K562 (cell line): ENCODE data around the gene GLIS2. TPM values are rescaled to one million over a fixed set of nuclear protein-coding genes. Genes with fewer than 3 reads are reported as not detected.

ENCODE experiments used
- BCOR ChIP-seq: fragments of 450-650 bp; IDR thresholded peaks from 2 replicates; pipeline ENCODE4 v1.6.1; 2016
- CAMTA2 ChIP-seq: fragments of 250-450 bp; sonication (Bioruptor Pico); conservative IDR thresholded peaks from 2 replicates; pipeline ENCODE4 v1.5.1; 2022
- CBX2 ChIP-seq: fragments of 200-600 bp; sonication (generic); IDR thresholded peaks from one replicate; pipeline ENCODE4 v1.6.1; 2012; ENCODE audit warnings: mild to moderate bottlenecking, low read length, inconsistent platforms; ENCODE audit not compliant: insufficient read depth, poor library complexity, severe bottlenecking
- CBX8 ChIP-seq: fragments of 200-600 bp; sonication (generic); IDR thresholded peaks from 2 replicates; pipeline ENCODE4 v1.6.1; 2012; ENCODE audit warnings: borderline replicate concordance, mixed run types, low read depth, mild to moderate bottlenecking, moderate library complexity, mixed read lengths, low read length, control low read depth, inconsistent platforms; ENCODE audit not compliant: poor library complexity, severe bottlenecking; ENCODE audit errors: extremely low read depth
- CSDE1 ChIP-seq, 2 experiments: fragments of 450-650 bp; IDR thresholded peaks; 2 replicates each; pipeline ENCODE4 v1.6.1; 2016; ENCODE audit warnings: mild to moderate bottlenecking in 1 of 2
- DACH1 ChIP-seq: fragments of 450-650 bp; IDR thresholded peaks from 2 replicates; pipeline ENCODE4 v1.6.1; 2018; ENCODE audit not compliant: partially characterized antibody
- ESRRB ChIP-seq: fragments of 250-450 bp; sonication (Bioruptor Pico); IDR thresholded peaks from 2 replicates; pipeline ENCODE4 v1.5.0; 2020; ENCODE audit warnings: mild to moderate bottlenecking, moderate library complexity, borderline replicate concordance
- GABPB1 ChIP-seq: sonication (generic); formaldehyde crosslinking; IDR thresholded peaks from 2 replicates; pipeline ENCODE4 v1.8.0; 2022; ENCODE audit warnings: mild to moderate bottlenecking, missing genetic modification reagents
- KAT8 ChIP-seq: fragments of 450-650 bp; IDR thresholded peaks from 2 replicates; pipeline ENCODE4 v1.6.1; 2016; ENCODE audit warnings: low read depth, mild to moderate bottlenecking
- MEIS2 ChIP-seq: fragments of 450-650 bp; IDR thresholded peaks from 2 replicates; pipeline ENCODE4 v1.6.1; 2014; ENCODE audit warnings: mild to moderate bottlenecking; ENCODE audit not compliant: partially characterized antibody
- NFIX ChIP-seq: fragments of 250-450 bp; sonication (Bioruptor Pico); IDR thresholded peaks from 2 replicates; pipeline ENCODE4 v1.4.0; 2020; ENCODE audit warnings: low read depth, mild to moderate bottlenecking, moderate library complexity
- NR1H2 ChIP-seq: sonication (generic); formaldehyde crosslinking; IDR thresholded peaks from 2 replicates; pipeline ENCODE4 v1.4.0; 2020; ENCODE audit warnings: mild to moderate bottlenecking, missing genetic modification reagents
- RBM15 ChIP-seq: fragments of 200-400 bp; formaldehyde crosslinking; IDR thresholded peaks from 2 replicates; pipeline ENCODE4 v1.6.1; 2018; ENCODE audit warnings: mild to moderate bottlenecking, low read length, moderate library complexity; ENCODE audit not compliant: insufficient read depth
- SAFB ChIP-seq: fragments of 200-400 bp; formaldehyde crosslinking; IDR thresholded peaks from 2 replicates; pipeline ENCODE4 v1.6.1; 2017; ENCODE audit warnings: low read depth, low read length, borderline replicate concordance
- SRSF3 ChIP-seq: fragments of 200-400 bp; formaldehyde crosslinking; IDR thresholded peaks from 2 replicates; pipeline ENCODE4 v1.6.1; 2016; ENCODE audit warnings: mild to moderate bottlenecking, low read length, moderate library complexity; ENCODE audit not compliant: insufficient read depth
- ZC3H8 ChIP-seq: fragments of 450-650 bp; IDR thresholded peaks from 2 replicates; pipeline ENCODE4 v1.6.1; 2017
- ZNF586 ChIP-seq: fragments of 450-650 bp; formaldehyde crosslinking; conservative IDR thresholded peaks from 2 replicates; pipeline ENCODE4 v1.4.0; 2020; ENCODE audit warnings: mild to moderate bottlenecking, moderate library complexity
- ZNF695 ChIP-seq: fragments of 450-650 bp; formaldehyde crosslinking; IDR thresholded peaks from 2 replicates; pipeline ENCODE4 v1.4.0; 2020; ENCODE audit warnings: mild to moderate bottlenecking, moderate library complexity
- ZNF780A ChIP-seq: fragments of 250-450 bp; sonication (Bioruptor Pico); IDR thresholded peaks from 2 replicates; pipeline ENCODE4 v1.5.0; 2021; ENCODE audit warnings: mild to moderate bottlenecking
- polyA plus RNA-seq, 8 experiments: library from polyadenylated mRNA; depleted of rRNA in 4 of 8; stranded (reverse) in 5 of 8; unstranded in 3 of 8; fragments of >200 nt; fragmentation: Nextera tagmentation in 2 of 8; fragmentation: Illumina TruSeq in 1 of 8; extraction: Ambion mirVana in 2 of 8; extraction: Trizol in 1 of 8; gene quantifications; 2 replicates each; pipeline versions ENCODE4 v1.2.1 to v1.2.3, GENCODE V29; 2011 to 2014; ENCODE audit warnings: inconsistent platforms in 1 of 8, missing spikeins in 1 of 8
- total RNA-seq, 7 experiments: library from RNA; depleted of rRNA in 6 of 7; stranded (reverse); fragments of >200 nt in 6 of 7; fragmentation: Illumina TruSeq in 2 of 7; extraction: Trizol in 2 of 7; gene quantifications; 2 replicates each; pipeline versions ENCODE4 v1.2.1 to v1.2.3, GENCODE V29; 2011 to 2021; ENCODE audit warnings: low replicate concordance in 1 of 7
- TF ChIP-seq, protein P1 (sequence below): IDR thresholded peaks from 3 replicates; pipeline ENCODE4 v1.6.1; 2011; ENCODE audit warnings: borderline replicate concordance, mild to moderate bottlenecking, moderate library complexity; ENCODE audit not compliant: insufficient read length; ENCODE audit errors: extremely low read depth
- TF ChIP-seq, protein P2 (sequence below): sonication (generic); formaldehyde crosslinking; IDR thresholded peaks from 2 replicates; pipeline ENCODE4 v1.8.0; 2023; ENCODE audit warnings: mild to moderate bottlenecking, missing genetic modification reagents
- TF ChIP-seq, protein P3 (sequence below): fragments of 250-450 bp; sonication (Bioruptor Pico); IDR thresholded peaks from 2 replicates; pipeline ENCODE4 v1.4.0; 2020; ENCODE audit warnings: mild to moderate bottlenecking, moderate library complexity
- TF ChIP-seq, protein P4 (sequence below): fragments of 250-450 bp; sonication (Bioruptor Pico); IDR thresholded peaks from 2 replicates; pipeline ENCODE4 v1.5.0; 2021

The GLIS2 gene
- total and polyA plus RNA-seq, 9 of the 15 experiments (the other 6 are each of a cell fraction or from before 2014, with no cell fraction given) = 0.10 to 9.0 (median 0.57) TPM

DNA sequence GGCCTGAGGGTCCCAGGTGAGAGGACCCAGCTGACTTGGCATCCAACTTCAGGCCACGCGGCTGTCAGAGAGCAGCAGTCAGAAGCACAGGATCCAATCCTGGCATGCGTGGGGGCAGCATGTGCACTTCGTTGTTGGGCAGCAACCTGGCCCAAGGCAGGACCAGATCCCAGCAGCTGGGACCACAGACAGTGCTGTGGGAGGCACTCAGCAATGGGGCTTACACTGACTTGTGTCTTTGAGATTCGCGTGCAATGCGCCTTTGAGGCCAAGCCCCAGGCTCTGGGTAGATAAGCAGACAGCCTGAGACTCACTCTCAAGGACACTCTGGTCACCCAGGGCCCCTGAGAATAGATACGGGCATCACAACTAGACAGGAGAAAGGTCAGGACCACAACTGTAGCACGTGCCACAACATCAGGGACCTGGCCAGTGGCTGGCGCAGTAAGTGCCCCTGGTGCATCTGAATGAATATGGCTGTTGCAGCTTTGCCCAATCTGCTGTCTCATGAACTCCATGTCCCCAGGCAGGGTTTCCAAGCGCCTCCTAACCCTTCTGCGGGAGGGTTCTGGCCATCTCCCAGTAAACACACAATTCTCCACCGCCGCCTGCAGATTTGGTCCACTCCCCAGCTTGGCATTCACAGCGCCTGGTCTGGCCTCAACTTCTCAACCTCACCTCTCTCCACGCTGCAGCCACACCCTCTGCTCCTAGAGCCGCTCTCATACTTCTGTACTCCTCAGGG lies 32.1 kb downstream of the GLIS2 start (continued):
- TF ChIP-seq NFIX (CRISPR knock-in tag) = no peak
- no peak for TF ChIP-seq DACH1
- TF ChIP-seq ZC3H8 = no peak
- TF ChIP-seq ESRRB = no peak
- TF ChIP-seq, protein P1, sequence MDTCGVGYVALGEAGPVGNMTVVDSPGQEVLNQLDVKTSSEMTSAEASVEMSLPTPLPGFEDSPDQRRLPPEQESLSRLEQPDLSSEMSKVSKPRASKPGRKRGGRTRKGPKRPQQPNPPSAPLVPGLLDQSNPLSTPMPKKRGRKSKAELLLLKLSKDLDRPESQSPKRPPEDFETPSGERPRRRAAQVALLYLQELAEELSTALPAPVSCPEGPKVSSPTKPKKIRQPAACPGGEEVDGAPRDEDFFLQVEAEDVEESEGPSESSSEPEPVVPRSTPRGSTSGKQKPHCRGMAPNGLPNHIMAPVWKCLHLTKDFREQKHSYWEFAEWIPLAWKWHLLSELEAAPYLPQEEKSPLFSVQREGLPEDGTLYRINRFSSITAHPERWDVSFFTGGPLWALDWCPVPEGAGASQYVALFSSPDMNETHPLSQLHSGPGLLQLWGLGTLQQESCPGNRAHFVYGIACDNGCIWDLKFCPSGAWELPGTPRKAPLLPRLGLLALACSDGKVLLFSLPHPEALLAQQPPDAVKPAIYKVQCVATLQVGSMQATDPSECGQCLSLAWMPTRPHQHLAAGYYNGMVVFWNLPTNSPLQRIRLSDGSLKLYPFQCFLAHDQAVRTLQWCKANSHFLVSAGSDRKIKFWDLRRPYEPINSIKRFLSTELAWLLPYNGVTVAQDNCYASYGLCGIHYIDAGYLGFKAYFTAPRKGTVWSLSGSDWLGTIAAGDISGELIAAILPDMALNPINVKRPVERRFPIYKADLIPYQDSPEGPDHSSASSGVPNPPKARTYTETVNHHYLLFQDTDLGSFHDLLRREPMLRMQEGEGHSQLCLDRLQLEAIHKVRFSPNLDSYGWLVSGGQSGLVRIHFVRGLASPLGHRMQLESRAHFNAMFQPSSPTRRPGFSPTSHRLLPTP = no peak
- TF ChIP-seq ZNF695 (CRISPR knock-in tag) = no peak
- TF ChIP-seq CBX8 = no peak
- no peak for TF ChIP-seq SAFB
- no peak for TF ChIP-seq ZNF586 (CRISPR knock-in tag)
- no peak for TF ChIP-seq CAMTA2 (CRISPR knock-in tag)
- TF ChIP-seq, protein P2, sequence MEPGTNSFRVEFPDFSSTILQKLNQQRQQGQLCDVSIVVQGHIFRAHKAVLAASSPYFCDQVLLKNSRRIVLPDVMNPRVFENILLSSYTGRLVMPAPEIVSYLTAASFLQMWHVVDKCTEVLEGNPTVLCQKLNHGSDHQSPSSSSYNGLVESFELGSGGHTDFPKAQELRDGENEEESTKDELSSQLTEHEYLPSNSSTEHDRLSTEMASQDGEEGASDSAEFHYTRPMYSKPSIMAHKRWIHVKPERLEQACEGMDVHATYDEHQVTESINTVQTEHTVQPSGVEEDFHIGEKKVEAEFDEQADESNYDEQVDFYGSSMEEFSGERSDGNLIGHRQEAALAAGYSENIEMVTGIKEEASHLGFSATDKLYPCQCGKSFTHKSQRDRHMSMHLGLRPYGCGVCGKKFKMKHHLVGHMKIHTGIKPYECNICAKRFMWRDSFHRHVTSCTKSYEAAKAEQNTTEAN = no peak; the same call in 1 of the 2 replicates
- TF ChIP-seq RBM15 = no peak
- TF ChIP-seq KAT8 = no peak
- TF ChIP-seq BCOR = no peak
- no peak for TF ChIP-seq MEIS2
- TF ChIP-seq SRSF3 = no peak
- no peak for TF ChIP-seq NR1H2 (CRISPR knock-in tag)
- TF ChIP-seq, protein P3, sequence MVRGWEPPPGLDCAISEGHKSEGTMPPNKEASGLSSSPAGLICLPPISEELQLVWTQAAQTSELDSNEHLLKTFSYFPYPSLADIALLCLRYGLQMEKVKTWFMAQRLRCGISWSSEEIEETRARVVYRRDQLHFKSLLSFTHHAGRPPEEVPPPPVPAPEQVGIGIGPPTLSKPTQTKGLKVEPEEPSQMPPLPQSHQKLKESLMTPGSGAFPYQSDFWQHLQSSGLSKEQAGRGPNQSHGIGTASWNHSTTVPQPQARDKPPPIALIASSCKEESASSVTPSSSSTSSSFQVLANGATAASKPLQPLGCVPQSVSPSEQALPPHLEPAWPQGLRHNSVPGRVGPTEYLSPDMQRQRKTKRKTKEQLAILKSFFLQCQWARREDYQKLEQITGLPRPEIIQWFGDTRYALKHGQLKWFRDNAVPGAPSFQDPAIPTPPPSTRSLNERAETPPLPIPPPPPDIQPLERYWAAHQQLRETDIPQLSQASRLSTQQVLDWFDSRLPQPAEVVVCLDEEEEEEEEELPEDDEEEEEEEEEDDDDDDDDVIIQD (CRISPR knock-in tag) = no peak
- TF ChIP-seq ZNF780A = no peak
- no peak for TF ChIP-seq CBX2
- no peak for TF ChIP-seq GABPB1 (CRISPR knock-in tag)
- TF ChIP-seq, protein P4, sequence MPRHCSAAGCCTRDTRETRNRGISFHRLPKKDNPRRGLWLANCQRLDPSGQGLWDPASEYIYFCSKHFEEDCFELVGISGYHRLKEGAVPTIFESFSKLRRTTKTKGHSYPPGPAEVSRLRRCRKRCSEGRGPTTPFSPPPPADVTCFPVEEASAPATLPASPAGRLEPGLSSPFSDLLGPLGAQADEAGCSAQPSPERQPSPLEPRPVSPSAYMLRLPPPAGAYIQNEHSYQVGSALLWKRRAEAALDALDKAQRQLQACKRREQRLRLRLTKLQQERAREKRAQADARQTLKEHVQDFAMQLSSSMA (CRISPR knock-in tag) = no peak
- no peak for TF ChIP-seq CSDE1 (IDR thresholded peaks at IDR 0.05)
